Breast epithelium (tissue), 3 donors: Measurements from ENCODE around the gene CDC123.

Experiments used
- CTCF ChIP-seq, 3 donors: fragments of 450-650 bp; IDR thresholded peaks; one replicate each; pipeline ENCODE4 v1.5.1; 2016 to 2017; ENCODE audit warnings: antibody characterized with exemption in 3 of 3, mild to moderate bottlenecking in 3 of 3, moderate library complexity in 3 of 3
- POLR2A ChIP-seq: fragments of 450-650 bp; IDR thresholded peaks from one replicate; pipeline ENCODE4 v1.6.1; 2016; ENCODE audit warnings: antibody characterized with exemption, mild to moderate bottlenecking, moderate library complexity
- POLR2AphosphoS5 ChIP-seq, 3 donors: sonication (generic); formaldehyde crosslinking; IDR thresholded peaks; one replicate each; pipeline ENCODE4 v1.6.1; 2017; ENCODE audit warnings: antibody characterized with exemption in 3 of 3

- no peak for TF ChIP-seq CTCF (IDR thresholded peaks at IDR 0.05)
- TF ChIP-seq POLR2AphosphoS5 (IDR thresholded peaks at IDR 0.05), result no peak
- no peak for TF ChIP-seq POLR2A
These were observed 31.9 kb upstream of the CDC123 start for GRCh38 chr10:12164085-12164484.
